IPS-11a (cell line): ENCODE results near the gene TRIM74.
"Not testable (repeated sequence)": the region's sequence is repeated elsewhere in the genome, so short reads cannot be mapped to it uniquely, and the experiment has no call there.

Experiments used
- H3K4me3 ChIP-seq: one replicate; pipeline ENCODE4 v1.5.1; 2013; ENCODE audit warnings: low read depth, low read length, control low read depth

The TRIM74 gene

DNA sequence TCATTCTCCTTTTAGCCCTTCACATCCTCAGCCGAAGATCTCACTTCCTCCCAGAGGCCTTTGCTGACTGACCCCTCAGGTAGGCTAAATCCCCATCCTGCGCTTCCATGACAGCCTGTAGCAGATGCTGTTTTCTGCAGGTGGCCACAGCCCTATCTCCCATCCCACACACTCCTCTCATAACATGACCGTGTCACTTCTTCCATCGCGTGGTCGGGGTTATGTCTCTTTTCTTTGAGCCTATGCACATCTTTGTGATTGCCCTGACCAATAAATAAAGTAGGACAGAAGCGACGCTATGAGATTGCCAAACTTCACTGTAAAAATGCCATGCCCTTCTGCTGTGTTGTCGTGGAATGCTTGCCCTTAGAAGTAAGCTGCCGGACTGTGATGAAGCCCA lies 55.5 kb downstream of the TRIM74 start:
- not testable (repeated sequence) for H3K4me3 ChIP-seq

DNA sequence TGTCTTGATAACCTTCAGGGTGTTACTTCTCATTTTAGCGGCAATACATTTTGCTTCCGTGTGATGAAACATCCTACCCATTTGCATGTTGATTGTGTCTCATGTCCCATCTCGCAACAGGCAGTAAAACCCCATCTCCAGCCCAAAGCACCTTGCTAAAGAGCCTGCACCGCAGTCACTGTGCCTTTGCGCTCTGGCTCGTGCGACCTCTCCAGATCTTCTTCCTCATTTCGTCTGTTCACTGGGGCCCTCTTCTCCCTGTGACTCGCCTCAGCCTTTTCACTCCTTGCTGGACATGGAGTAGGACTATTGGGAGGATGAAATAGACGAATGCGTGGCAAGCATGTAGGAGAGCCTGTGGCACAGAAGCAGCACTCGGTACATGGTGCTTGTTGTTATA lies 57.9 kb downstream of the TRIM74 start:
- H3K4me3 ChIP-seq = not testable (repeated sequence)
